Ramos (cell line): ENCODE measurements around the gene PARD3B.

Source experiments
- in situ Hi-C: fragments of 300-500 bp; cut with MboI; formaldehyde crosslinking; loops from one replicate; pipeline ENCODE4 v1.14.3; 2022; ENCODE audit warnings: low sequenced_read_pairs; ENCODE audit not compliant: unreplicated experiment

The PARD3B gene

DNA sequence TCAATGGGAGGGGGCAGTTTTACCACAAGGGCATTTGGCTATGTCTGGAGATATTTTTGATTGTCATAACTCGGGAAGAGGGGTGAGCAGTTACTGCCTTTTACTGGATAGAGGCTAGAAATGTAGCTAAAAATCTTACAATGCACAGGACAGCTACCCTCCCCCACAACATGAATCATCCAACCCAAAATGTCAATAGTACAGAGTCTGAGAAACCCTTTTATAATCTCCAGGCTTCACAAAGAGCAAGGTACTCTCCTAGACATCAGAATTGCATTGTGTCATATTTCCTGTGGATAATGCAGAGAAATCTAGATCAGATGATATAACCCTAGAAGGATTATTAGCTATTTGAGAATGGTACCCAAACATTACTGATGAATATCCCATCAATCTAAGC lies 859.9 kb downstream of the PARD3B start:
- in situ Hi-C loops: no loop called here

DNA sequence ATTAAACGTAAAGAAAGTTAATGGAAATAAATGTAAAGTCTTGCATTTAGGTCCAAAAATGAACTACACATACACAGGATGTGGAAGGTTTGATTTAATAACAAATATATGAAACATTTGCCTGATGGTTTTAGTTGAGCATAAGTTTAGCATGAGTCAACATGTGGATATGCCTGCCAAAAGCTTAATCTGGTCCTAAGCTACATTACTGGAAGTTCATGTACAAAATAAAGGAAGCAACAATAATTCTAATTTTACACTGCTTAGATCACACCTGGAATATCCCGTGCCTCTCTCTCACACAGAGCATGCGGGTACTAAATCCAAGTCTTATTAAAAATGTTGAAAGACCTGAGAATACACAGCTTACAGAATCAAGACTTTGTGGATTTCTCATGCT lies 860.5 kb downstream of the PARD3B start:
- in situ Hi-C loops: no loop called here

DNA sequence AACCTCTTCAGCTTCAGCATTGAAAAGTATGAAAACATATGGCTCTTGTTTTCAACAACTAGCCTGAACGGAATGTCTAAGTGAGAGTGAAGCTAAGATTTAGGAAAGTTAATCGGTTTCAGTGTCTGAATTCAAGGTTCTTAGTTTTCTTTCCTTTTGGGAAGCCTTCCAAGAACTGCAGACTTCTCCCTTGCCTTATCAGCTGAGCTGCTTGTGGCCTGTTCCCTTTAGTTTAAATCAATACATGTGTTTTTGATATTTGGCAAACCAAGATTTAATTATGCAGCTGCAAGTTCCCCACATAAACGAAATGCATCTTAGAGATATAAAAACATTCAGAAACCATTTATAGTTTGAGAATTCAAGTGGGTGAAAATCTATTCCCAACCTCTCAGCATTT lies 862.7 kb downstream of the PARD3B start:
- in situ Hi-C loops: no loop called here

DNA sequence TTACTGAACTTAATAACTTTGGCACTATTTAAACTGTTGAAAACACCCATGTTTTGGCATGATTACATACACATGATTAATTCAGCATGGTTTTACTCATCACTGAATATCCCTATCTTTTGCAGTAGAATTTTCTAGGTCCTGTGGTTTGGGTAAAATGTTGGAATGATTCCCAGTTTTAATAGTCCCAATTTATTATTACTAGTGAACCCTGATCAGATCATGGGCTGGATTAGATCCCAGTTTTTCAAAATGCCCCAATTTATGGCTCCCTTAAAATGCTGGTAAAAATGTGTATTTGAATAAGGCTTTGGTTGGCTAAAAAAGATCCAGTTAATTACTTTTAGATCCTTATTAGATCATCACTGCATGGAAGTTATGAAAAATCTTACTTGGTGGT lies 863.4 kb downstream of the PARD3B start:
- in situ Hi-C loops: no loop called here

DNA sequence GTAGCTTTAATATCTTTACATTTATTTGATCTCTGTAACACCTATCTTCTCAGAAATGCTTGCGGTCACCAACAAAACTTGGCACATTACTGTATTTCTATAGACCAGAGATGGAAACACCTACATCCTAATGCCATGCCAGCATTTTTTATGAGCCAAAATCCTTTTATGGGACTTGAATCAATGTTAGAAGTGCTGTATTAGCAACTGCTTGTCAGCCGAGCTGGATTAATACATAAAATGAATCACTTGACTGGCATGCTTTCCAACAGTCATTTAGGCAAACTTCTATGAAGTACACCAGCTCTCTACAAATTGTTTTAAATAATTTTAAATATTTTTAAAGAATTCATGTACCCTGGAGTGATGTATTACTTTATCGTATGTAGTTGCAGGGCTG lies 864.1 kb downstream of the PARD3B start:
- in situ Hi-C loops: no loop called here

DNA sequence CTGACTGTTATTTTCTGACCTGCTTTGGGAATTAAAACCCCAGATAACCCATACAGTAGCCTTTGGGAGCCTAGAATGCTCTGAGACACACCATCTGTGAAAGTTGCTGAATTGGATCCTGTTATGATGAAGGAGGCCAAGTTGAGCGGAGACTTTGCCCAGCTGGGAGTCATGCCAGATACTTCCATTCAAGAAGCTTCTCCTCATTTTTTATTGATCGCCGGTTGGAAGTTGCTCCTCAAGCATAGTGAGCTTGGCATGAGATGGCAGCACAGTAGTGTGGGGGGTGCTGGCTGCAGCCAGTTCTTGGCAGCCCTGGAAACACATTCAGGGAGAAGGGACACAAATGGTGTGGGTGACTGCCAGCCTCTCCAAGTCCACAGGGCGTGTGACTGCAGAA lies 866.3 kb downstream of the PARD3B start:
- in situ Hi-C loops: no loop called here

DNA sequence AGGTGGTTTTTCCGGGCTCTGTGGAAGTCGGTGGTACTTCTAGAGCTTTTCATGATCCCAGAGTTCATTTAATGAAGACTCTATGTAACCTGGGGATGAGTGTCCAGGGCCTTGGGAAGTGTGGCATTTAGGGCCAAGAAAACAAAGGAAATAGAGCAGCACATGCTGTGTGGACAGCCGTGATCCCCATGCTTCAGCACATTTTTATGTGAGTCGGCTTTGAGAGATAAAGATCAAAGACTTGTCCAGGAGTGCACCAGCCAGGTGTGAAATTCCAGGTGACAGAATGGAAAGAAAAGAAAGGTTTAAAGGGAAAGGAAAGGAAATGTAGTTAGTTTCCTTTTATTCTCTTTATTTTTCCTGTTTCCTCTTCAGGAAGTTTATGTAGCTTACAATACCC lies 879.1 kb downstream of the PARD3B start:
- in situ Hi-C loops: no loop called here

DNA sequence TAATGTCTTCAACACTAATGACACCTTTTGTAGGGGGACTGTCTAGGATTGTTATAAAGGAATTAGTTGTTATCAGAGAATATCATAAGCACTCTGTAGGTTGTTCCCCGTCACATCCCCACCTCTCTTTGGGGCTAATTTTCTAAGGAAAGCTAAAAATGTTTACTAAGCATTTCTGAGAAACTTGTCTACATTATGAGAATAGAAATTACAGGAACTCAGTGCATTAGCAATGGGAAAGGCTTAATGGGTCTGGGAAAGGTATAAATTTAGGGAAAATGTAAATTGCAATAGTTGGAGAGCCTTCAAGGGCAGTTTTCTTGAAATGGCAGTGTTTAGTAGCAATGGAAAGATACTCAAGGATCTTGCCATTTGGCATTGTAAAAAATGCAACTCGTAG lies 879.8 kb downstream of the PARD3B start:
- in situ Hi-C loops: no loop called here

DNA sequence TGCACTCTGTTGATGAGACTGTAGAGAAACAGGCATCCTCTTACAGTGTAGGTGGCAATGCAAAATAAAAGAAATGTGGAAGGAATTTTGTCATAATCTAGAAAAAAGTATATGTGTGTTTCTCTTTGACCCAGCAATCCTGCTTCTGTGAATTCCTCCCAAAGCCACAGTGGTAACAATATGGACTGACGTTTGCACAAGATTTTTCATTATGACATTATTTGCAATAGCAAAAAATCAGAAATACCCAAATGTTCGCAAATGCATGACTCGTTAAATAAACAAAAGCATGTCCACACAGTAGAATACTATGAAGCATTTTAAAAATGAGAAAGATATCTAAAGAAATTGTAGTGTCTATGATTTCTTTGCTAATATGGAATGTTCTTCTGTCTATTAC lies 881.8 kb downstream of the PARD3B start:
- in situ Hi-C loops: no loop called here

DNA sequence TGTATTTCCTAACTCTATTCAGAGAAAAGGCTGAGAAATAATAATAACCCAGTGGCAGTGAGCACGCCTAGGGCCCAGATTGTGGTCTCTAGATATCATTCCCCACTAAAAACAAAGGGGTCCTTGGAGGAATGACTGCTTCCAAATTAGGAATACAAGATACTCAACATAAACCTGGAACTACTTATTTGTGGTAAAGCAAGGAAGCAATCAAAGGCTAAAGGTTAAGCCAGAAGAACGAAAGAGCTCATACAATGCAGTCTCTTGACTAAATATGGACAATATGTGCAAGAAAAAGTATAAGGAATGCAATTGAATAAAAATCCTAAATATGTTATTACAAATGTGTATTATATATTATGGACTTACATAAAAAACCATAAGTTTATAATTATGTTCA lies 883.5 kb downstream of the PARD3B start:
- in situ Hi-C loops: no loop called here

DNA sequence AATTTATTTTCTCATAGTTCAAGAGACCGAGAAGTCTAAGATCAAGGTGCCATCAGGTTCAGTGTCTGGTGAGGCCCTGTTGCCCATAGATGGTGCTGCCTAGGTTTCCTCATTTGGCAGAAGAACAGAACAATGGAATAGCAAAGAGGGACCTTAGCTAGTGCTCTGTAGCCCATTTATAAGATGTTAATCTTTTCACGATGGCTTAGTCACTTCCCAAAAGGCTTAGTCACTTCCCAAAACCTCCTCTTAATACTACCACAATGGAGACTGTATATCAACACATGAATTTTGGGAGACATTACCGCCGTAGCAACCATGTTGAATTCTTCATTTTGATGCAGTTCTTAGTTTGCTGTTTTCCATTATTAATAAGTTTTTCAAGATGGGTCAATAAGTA lies 890.7 kb downstream of the PARD3B start:
- in situ Hi-C loops: no loop called here

DNA sequence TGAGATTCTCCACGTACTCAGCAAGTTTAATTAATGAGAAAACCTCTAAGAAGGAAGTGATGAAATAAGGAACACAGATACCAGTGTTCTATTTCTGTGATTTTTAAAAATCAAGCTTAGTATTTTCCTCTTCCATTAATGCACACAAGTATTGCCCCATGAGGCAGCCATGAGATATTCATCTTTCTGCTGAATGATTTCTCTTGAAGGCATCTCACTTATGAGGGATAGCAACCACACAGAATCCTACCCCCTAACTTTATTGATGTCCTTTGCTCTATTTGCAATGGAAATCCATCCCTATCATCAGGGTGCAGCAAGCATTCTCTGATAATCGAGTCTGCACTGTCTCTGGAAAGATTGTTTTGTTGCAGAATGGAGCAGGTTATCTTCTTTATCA lies 893.0 kb downstream of the PARD3B start:
- in situ Hi-C loops: no loop called here

DNA sequence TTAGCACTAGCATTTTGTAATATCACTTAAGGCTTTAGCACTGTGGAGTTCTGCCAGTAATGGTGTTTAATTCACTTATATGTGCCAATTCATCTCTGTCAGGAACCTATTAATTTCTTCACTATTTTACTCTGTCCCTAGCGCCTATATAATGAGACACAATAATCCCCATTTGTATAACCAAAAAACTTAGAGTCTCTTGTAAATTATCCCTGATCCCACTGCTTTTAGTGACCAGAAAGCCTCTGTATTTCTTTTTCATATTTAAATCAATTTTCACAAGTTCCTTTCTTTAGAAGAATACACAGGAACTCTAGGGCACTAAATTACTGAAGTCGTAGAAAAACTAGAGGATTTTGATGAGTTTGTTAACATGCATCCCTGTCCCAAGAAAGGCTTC lies 894.3 kb downstream of the PARD3B start:
- in situ Hi-C loops: no loop called here

DNA sequence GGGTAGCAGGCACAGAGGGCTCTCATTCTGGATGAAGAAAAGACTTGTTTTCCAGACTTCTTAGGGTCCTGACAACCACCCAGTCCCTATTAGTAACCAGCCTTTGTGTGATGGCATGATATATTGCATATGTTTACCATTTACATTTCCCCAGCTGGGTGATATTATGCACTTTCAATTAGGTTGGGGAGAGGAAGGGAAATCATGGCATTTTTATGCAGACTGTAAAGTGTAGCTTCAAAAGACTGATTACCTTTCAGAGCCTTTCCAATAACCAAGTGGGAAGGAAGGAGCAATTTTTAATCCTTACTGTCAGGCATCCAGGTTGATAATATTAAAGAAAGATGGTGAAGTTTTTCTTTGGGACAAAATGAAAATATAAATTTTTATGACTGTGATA lies 896.2 kb downstream of the PARD3B start:
- in situ Hi-C loops: no loop called here

DNA sequence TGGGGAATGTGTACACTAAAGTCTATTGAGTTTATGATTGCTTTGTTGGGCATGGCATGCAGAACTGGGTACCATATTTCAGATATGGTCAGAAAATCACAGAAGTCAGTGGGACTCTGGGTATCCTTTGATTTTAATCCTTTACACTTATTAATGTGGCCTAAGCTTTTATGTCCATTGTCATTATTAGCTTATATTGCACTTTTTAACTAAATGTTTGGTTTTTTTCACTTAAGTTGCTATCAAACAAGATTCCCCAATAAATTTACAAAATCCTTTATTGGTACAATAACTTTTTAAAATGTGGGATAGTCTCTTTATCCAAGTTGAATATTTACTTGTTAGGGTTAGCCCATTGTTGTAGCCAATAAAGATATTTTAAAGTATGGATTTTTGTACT lies 902.9 kb downstream of the PARD3B start:
- in situ Hi-C loops: no loop called here

DNA sequence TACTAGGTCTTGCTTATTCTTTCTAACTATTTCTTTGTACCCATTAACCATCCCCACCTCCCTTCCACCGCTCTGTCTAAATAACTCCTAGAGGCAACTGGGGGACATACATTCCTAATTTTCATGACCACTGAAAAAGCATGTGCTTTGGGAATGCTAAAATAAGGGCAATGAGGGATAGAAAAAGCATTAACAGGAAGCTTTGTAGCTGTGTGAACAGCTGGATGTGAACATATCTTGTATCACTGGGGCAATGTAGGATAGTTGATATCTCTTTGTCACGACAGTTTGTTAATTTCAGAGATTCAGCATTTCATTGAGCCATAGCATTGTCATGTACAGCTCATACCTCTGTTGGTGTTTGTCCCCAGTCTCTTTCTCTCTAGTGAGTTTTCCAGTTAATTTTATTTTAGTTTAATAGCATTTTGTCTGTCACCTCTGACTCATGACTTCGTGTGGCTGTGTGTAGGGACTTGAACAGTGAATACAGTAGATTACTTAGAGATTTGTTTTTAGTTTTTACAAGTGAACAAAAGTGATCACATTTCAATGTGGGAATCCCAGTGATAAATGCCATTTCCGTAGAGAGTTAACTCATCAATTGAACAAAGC lies 906.7 kb downstream of the PARD3B start:
- in situ Hi-C loops: no loop called here

DNA sequence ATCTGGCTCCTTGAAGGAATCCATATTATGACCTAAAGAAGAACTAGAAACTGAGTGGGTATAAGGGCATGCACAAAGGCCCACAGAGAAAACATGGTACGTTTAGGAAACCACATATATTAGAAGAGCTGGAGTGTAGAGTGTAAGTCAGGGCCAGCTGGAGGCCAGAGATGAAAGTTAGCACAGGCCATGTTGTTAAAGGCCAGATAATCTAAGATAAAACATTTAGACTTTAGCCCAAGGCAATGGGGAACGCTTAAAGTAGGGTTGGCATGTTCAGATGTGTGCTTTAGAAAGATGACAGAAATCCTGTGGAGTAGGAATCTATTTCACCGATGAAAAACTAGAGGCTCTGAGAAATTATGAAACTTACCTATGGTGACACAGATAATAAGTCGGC lies 907.9 kb downstream of the PARD3B start:
- in situ Hi-C loops: no loop called here

DNA sequence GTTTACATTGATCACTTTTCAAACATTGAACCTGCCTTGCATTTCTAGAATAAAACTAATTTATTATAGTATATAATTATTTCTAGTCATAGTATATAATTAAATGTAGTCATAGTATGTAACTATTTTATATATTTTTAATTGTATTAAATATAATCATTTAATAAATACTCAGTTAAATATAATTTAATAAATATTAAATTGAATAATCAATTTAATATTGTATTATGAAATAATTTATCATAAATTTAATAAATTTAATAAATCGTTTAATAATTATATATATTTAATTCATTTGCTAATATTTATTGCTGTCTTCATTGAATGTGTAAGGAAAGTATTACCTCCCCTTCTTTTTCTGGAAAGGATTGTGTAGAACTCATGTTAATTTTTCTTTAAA lies 911.4 kb downstream of the PARD3B start:
- in situ Hi-C loops: no loop called here

DNA sequence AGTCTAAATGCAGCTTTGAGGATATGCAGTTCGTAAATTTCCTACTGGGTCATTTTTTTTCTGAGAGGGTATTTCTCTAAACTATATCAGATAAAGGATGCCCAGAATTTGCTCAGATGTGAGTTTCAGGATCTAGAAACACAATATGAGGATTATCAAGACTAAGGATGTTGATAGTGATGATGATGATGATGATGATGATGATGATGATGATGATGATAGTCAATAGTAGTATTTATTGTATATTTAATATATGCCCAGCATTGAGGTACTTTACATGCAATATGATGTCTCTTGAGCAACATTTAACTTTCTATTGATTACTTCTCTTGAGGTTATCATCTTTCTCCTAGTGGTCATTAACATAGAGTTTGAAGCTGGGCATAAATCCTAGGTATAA lies 914.9 kb downstream of the PARD3B start:
- in situ Hi-C loops: no loop called here

DNA sequence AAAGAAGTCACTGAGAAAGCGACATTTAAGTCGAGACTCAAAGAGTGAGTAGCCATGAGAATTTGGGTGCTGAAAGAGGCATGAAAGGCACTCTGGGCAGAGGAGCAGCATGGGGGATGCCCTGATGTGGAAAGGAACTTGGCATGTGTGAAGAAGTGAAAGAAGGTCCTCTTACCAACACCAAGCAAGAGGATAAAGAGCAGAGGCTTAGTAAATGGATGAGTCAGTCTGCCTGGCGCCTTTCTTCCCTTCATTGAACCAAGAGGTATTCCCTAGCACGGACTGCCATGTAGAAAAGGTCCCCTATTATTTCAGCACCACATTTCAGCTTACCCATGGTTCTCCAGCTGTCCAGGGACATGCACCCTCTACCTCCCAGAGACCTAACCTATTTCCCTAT lies 915.9 kb downstream of the PARD3B start:
- in situ Hi-C loops: no loop called here

DNA sequence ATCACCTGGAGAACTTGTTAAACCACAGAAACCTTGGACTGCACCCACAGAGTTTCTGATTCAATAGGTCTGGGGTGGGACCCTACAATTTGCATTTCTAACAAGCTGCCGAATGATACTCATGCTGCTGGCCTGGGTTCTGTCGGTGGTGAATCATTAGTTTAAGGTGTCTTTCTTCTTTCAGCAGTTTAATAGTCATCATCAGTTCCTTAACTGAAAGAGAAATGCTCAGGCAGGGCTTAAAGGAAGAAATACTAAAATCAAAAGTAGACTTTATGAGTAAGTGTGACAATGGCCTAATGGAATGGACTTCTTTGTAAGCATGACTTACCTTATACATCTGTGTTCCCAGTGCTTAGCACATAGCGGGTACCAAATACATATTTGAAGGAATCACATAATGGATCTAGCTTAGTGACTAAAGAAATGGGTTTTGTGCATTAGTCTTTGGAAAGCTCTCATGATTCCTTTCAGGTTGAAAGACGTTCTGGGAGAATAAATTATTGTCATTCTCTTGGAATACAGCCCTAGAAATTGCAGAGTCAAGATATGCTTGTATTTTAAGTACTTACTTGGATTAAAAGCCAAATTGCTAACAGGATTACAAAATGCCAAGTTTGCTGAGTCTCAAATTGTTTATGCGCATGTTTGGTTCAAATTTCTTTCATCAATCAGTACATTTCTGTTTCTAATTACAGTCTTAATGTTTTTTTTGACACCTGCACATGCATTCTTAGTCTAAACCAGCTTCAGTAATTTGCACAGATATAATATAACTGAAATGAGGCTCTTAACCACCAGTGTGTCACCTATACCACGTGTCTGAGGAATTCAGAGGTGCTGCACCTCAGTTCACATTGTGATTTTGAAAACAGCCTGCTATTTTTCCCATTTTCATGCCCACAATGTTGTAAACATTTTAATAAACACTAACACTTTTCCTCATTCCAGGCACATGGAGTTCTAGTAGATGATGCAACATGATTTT lies 916.7 kb downstream of the PARD3B start:
- in situ Hi-C loops: no loop called here
